GM23338 (cell line): ENCODE measurements around the gene ZNF12. TPM values are rescaled to one million over a fixed set of nuclear protein-coding genes. Genes with fewer than 3 reads are reported as not detected.

Experiments
- ATAC-seq: fragments of 200-7000 bp; cut with Tn5 transposase; 3 replicates; pipeline ENCODE4 v1.9.1; 2020
- DNase-seq: peaks from one replicate; pipeline ENCODE4 v3.0.0-alpha.2; 2015; ENCODE audit warnings: low spot score
- H2AFZ ChIP-seq: fragments of 200-600 bp; sonication (generic); 2 replicates; pipeline ENCODE4 v1.8.0; 2016; ENCODE audit warnings: antibody characterized with exemption, mild to moderate bottlenecking, moderate library complexity
- H3F3A ChIP-seq: fragments of 200-600 bp; sonication (generic); replicated peaks from 2 replicates; pipeline ENCODE4 v1.8.0; 2017; ENCODE audit warnings: antibody characterized with exemption, mixed run types, low read depth
- H3K27ac ChIP-seq: fragments of 200-600 bp; sonication (generic); 2 replicates; pipeline ENCODE4 v1.6.1; 2016; ENCODE audit warnings: low read depth
- H3K27me3 ChIP-seq: fragments of 200-600 bp; sonication (generic); 2 replicates; pipeline ENCODE4 v1.8.0; 2016; ENCODE audit warnings: mild to moderate bottlenecking, mixed run types, moderate library complexity; ENCODE audit not compliant: insufficient read depth
- H3K36me3 ChIP-seq: fragments of 200-600 bp; sonication (generic); 2 replicates; pipeline ENCODE4 v1.8.0; 2016; ENCODE audit warnings: mild to moderate bottlenecking; ENCODE audit not compliant: insufficient read depth
- H3K4me1 ChIP-seq: fragments of 200-600 bp; sonication (generic); 2 replicates; pipeline ENCODE4 v1.8.0; 2016; ENCODE audit warnings: mild to moderate bottlenecking, moderate library complexity; ENCODE audit not compliant: insufficient read depth
- H3K4me2 ChIP-seq: fragments of 200-600 bp; sonication (generic); 2 replicates; pipeline ENCODE4 v1.7.1; 2017; ENCODE audit warnings: mixed run types
- H3K4me3 ChIP-seq: fragments of 200-600 bp; sonication (generic); 2 replicates; pipeline ENCODE4 v1.6.1; 2016; ENCODE audit warnings: mixed run types
- H3K79me2 ChIP-seq: fragments of 200-600 bp; sonication (generic); replicated peaks from 2 replicates; pipeline ENCODE4 v1.8.0; 2017; ENCODE audit warnings: mild to moderate bottlenecking; ENCODE audit not compliant: insufficient read depth
- H3K9me2 ChIP-seq: fragments of 200-600 bp; sonication (generic); 2 replicates; pipeline ENCODE4 v1.8.0; 2017; ENCODE audit not compliant: insufficient read depth
- H4K20me1 ChIP-seq: fragments of 200-600 bp; sonication (generic); replicated peaks from 2 replicates; pipeline ENCODE4 v1.8.0; 2017; ENCODE audit warnings: mild to moderate bottlenecking; ENCODE audit not compliant: insufficient read depth
- H3K27ac Mint-ChIP-seq: 2 replicates; pipeline ENCODE4 v1.8.0; 2020; ENCODE audit warnings: inconsistent platforms, mild to moderate bottlenecking, moderate library complexity, mixed read lengths
- H3K27me3 Mint-ChIP-seq: 3 replicates; pipeline ENCODE4 v1.8.0; 2022; ENCODE audit warnings: low read depth, mild to moderate bottlenecking, moderate library complexity, mixed read lengths, inconsistent platforms; ENCODE audit not compliant: insufficient read depth, poor library complexity
- H3K36me3 Mint-ChIP-seq: 3 replicates; pipeline ENCODE4 v1.8.0; 2021; ENCODE audit warnings: low read depth, mild to moderate bottlenecking, inconsistent platforms, moderate library complexity, mixed read lengths
- H3K4me1 Mint-ChIP-seq: 3 replicates; pipeline ENCODE4 v1.8.0; 2020; ENCODE audit warnings: mild to moderate bottlenecking, inconsistent platforms, mixed read lengths
- H3K4me3 Mint-ChIP-seq: 3 replicates; pipeline ENCODE4 v1.8.0; 2021; ENCODE audit warnings: moderate library complexity, mild to moderate bottlenecking, inconsistent platforms, mixed read lengths
- H3K9me3 Mint-ChIP-seq: 3 replicates; pipeline ENCODE4 v1.8.0; 2020; ENCODE audit warnings: moderate library complexity, mild to moderate bottlenecking, inconsistent platforms, mixed read lengths
- CREB1 ChIP-seq: fragments of 250-450 bp; sonication (Bioruptor Pico); IDR thresholded peaks from 2 replicates; pipeline ENCODE4 v1.5.0; 2020; ENCODE audit warnings: low read depth, mild to moderate bottlenecking, moderate library complexity
- EZH2 ChIP-seq: fragments of 200-600 bp; sonication (generic); IDR thresholded peaks from one replicate; pipeline ENCODE4 v1.8.0; 2017; ENCODE audit warnings: antibody characterized with exemption, mild to moderate bottlenecking, low read depth; ENCODE audit not compliant: unreplicated experiment
- EZH2phosphoT487 ChIP-seq: fragments of 200-600 bp; sonication (generic); IDR thresholded peaks from one replicate; pipeline ENCODE4 v1.8.1; 2018; ENCODE audit warnings: antibody characterized with exemption; ENCODE audit not compliant: unreplicated experiment
- JUNB ChIP-seq: IDR thresholded peaks from one replicate; pipeline ENCODE4 v1.6.1; 2016; ENCODE audit warnings: antibody characterized with exemption; ENCODE audit not compliant: unreplicated experiment
- NANOG ChIP-seq: IDR thresholded peaks from 2 replicates; pipeline ENCODE4 v1.6.1; 2016; ENCODE audit warnings: antibody characterized with exemption, borderline replicate concordance
- POLR2AphosphoS5 ChIP-seq: IDR thresholded peaks from 2 replicates; pipeline ENCODE4 v1.6.1; 2016; ENCODE audit warnings: antibody characterized with exemption, low read depth
- STAT1 ChIP-seq: IDR thresholded peaks from one replicate; pipeline ENCODE4 v1.6.1; 2016; ENCODE audit warnings: antibody characterized with exemption; ENCODE audit not compliant: unreplicated experiment
- ZNF114 ChIP-seq: fragments of 250-450 bp; sonication (Bioruptor Pico); IDR thresholded peaks from 2 replicates; pipeline ENCODE4 v1.5.0; 2020; ENCODE audit warnings: mild to moderate bottlenecking, moderate library complexity
- ZNF331 ChIP-seq: fragments of 250-450 bp; sonication (Bioruptor Pico); IDR thresholded peaks from 2 replicates; pipeline ENCODE4 v1.5.0; 2020; ENCODE audit warnings: low read depth, mild to moderate bottlenecking, moderate library complexity
- polyA plus RNA-seq: library from polyadenylated mRNA; unstranded; fragments of >200 nt; fragmentation: Nextera tagmentation; extraction: Ambion mirVana; gene quantifications from 2 replicates; pipeline ENCODE4 v1.2.1, GENCODE V29; 2016
- total RNA-seq: library from RNA; depleted of rRNA; stranded (reverse); fragments of >200 nt; shearing (Covaris generic); gene quantifications from 2 replicates; pipeline ENCODE4 v1.2.3, GENCODE V29; 2014
- TF ChIP-seq, protein P1 (sequence below): IDR thresholded peaks from one replicate; pipeline ENCODE4 v1.6.1; 2018; ENCODE audit warnings: antibody characterized with exemption; ENCODE audit not compliant: unreplicated experiment
- TF ChIP-seq, protein P2 (sequence below): IDR thresholded peaks from 2 replicates; pipeline ENCODE4 v1.6.1; 2016; ENCODE audit warnings: antibody characterized with exemption
- TF ChIP-seq, protein P3 (sequence below): fragments of 250-450 bp; sonication (Bioruptor Pico); IDR thresholded peaks from 2 replicates; pipeline ENCODE4 v1.5.0; 2020; ENCODE audit warnings: mild to moderate bottlenecking, moderate library complexity
- TF ChIP-seq, protein P4 (sequence below), 2 experiments: fragments of 200-600 bp in 1 of 2; sonication (generic) in 1 of 2; conservative IDR thresholded peaks; 2 replicates each; pipeline versions ENCODE4 v1.5.1 to v1.6.1; 2016 to 2017; ENCODE audit warnings: antibody characterized with exemption in 2 of 2, low read depth in 2 of 2, mild to moderate bottlenecking in 2 of 2, moderate library complexity in 1 of 2

The ZNF12 gene
- total and polyA plus RNA-seq, 2 experiments from 2014 or later, result 9.6 to 17.8 TPM

DNA sequence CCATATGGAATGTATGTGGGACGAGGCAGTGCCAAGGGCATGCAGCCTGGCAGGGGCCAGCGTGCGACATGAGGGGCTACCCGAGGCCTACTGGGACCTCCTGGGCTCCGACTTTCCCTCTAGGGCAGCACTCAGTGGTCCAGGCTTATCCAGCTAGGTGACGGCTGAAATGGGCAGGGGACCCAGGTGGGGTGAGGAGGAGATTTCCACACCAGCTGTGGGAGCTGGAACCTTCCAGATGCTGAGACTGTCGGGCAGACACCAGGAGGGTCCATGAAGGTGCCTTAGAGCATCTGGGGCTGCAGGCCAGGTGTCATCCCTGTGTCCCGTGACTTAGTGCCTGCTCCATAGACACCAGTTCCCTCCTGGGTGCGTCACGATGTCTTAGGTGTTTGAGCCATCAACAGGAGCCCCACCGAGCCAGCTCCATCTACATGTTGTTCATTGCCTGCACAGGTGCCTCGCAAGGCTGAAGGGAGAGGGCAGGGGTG is 56.2 kb downstream of the ZNF12 start:
- no peak overlapping the region for H2AFZ ChIP-seq
- H3K27ac Mint-ChIP-seq, result no peak overlapping the region
- no peak for DNase-seq

More for the DNA sequence above, 56.2 kb downstream of the ZNF12 start:
- Histone ChIP-seq H4K20me1 (no peaks in the 10 kb centered on the region; the same call in 1 of the 2 replicates), H3K79me2 (no peaks in the 10 kb centered on the region), H3F3A (no peaks in the 10 kb centered on the region), H3K9me2 (no peaks in the 10 kb centered on the region), H3K4me2 (no peak overlapping the region), H3K4me3 (no peak overlapping the region), H3K27ac (no peak overlapping the region), H3K36me3 (no peaks in the 10 kb centered on the region), H3K27me3 (no peaks in the 10 kb centered on the region), H3K4me1 (no peaks in the 10 kb centered on the region)
- TF ChIP-seq, protein P1, sequence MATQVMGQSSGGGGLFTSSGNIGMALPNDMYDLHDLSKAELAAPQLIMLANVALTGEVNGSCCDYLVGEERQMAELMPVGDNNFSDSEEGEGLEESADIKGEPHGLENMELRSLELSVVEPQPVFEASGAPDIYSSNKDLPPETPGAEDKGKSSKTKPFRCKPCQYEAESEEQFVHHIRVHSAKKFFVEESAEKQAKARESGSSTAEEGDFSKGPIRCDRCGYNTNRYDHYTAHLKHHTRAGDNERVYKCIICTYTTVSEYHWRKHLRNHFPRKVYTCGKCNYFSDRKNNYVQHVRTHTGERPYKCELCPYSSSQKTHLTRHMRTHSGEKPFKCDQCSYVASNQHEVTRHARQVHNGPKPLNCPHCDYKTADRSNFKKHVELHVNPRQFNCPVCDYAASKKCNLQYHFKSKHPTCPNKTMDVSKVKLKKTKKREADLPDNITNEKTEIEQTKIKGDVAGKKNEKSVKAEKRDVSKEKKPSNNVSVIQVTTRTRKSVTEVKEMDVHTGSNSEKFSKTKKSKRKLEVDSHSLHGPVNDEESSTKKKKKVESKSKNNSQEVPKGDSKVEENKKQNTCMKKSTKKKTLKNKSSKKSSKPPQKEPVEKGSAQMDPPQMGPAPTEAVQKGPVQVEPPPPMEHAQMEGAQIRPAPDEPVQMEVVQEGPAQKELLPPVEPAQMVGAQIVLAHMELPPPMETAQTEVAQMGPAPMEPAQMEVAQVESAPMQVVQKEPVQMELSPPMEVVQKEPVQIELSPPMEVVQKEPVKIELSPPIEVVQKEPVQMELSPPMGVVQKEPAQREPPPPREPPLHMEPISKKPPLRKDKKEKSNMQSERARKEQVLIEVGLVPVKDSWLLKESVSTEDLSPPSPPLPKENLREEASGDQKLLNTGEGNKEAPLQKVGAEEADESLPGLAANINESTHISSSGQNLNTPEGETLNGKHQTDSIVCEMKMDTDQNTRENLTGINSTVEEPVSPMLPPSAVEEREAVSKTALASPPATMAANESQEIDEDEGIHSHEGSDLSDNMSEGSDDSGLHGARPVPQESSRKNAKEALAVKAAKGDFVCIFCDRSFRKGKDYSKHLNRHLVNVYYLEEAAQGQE, result no peak
- TF ChIP-seq, protein P2, sequence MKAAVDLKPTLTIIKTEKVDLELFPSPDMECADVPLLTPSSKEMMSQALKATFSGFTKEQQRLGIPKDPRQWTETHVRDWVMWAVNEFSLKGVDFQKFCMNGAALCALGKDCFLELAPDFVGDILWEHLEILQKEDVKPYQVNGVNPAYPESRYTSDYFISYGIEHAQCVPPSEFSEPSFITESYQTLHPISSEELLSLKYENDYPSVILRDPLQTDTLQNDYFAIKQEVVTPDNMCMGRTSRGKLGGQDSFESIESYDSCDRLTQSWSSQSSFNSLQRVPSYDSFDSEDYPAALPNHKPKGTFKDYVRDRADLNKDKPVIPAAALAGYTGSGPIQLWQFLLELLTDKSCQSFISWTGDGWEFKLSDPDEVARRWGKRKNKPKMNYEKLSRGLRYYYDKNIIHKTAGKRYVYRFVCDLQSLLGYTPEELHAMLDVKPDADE, result no peak
- TF ChIP-seq, protein P3, sequence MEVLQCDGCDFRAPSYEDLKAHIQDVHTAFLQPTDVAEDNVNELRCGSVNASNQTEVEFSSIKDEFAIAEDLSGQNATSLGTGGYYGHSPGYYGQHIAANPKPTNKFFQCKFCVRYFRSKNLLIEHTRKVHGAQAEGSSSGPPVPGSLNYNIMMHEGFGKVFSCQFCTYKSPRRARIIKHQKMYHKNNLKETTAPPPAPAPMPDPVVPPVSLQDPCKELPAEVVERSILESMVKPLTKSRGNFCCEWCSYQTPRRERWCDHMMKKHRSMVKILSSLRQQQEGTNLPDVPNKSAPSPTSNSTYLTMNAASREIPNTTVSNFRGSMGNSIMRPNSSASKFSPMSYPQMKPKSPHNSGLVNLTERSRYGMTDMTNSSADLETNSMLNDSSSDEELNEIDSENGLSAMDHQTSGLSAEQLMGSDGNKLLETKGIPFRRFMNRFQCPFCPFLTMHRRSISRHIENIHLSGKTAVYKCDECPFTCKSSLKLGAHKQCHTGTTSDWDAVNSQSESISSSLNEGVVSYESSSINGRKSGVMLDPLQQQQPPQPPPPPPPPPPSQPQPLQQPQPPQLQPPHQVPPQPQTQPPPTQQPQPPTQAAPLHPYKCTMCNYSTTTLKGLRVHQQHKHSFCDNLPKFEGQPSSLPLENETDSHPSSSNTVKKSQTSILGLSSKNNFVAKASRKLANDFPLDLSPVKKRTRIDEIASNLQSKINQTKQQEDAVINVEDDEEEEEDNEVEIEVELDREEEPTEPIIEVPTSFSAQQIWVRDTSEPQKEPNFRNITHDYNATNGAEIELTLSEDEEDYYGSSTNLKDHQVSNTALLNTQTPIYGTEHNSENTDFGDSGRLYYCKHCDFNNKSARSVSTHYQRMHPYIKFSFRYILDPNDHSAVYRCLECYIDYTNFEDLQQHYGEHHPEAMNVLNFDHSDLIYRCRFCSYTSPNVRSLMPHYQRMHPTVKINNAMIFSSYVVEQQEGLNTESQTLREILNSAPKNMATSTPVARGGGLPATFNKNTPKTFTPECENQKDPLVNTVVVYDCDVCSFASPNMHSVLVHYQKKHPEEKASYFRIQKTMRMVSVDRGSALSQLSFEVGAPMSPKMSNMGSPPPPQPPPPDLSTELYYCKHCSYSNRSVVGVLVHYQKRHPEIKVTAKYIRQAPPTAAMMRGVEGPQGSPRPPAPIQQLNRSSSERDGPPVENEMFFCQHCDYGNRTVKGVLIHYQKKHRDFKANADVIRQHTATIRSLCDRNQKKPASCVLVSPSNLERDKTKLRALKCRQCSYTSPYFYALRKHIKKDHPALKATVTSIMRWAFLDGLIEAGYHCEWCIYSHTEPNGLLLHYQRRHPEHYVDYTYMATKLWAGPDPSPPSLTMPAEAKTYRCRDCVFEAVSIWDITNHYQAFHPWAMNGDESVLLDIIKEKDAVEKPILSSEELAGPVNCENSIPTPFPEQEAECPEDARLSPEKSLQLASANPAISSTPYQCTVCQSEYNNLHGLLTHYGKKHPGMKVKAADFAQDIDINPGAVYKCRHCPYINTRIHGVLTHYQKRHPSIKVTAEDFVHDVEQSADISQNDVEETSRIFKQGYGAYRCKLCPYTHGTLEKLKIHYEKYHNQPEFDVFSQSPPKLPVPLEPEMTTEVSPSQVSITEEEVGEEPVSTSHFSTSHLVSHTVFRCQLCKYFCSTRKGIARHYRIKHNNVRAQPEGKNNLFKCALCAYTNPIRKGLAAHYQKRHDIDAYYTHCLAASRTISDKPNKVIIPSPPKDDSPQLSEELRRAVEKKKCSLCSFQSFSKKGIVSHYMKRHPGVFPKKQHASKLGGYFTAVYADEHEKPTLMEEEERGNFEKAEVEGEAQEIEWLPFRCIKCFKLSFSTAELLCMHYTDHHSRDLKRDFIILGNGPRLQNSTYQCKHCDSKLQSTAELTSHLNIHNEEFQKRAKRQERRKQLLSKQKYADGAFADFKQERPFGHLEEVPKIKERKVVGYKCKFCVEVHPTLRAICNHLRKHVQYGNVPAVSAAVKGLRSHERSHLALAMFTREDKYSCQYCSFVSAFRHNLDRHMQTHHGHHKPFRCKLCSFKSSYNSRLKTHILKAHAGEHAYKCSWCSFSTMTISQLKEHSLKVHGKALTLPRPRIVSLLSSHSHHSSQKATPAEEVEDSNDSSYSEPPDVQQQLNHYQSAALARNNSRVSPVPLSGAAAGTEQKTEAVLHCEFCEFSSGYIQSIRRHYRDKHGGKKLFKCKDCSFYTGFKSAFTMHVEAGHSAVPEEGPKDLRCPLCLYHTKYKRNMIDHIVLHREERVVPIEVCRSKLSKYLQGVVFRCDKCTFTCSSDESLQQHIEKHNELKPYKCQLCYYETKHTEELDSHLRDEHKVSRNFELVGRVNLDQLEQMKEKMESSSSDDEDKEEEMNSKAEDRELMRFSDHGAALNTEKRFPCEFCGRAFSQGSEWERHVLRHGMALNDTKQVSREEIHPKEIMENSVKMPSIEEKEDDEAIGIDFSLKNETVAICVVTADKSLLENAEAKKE (CRISPR knock-in tag), result no peak
- TF ChIP-seq ZNF114 (CRISPR knock-in tag), result no peak
- TF ChIP-seq ZNF331 (CRISPR knock-in tag), result no peak
- TF ChIP-seq STAT1, result no peak
- no peak for TF ChIP-seq EZH2
- TF ChIP-seq NANOG, result no peak
- TF ChIP-seq EZH2phosphoT487, result no peak
- no peak for TF ChIP-seq JUNB
- TF ChIP-seq, protein P4, sequence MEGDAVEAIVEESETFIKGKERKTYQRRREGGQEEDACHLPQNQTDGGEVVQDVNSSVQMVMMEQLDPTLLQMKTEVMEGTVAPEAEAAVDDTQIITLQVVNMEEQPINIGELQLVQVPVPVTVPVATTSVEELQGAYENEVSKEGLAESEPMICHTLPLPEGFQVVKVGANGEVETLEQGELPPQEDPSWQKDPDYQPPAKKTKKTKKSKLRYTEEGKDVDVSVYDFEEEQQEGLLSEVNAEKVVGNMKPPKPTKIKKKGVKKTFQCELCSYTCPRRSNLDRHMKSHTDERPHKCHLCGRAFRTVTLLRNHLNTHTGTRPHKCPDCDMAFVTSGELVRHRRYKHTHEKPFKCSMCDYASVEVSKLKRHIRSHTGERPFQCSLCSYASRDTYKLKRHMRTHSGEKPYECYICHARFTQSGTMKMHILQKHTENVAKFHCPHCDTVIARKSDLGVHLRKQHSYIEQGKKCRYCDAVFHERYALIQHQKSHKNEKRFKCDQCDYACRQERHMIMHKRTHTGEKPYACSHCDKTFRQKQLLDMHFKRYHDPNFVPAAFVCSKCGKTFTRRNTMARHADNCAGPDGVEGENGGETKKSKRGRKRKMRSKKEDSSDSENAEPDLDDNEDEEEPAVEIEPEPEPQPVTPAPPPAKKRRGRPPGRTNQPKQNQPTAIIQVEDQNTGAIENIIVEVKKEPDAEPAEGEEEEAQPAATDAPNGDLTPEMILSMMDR (conservative IDR thresholded peaks at IDR 0.05; ENCODE audit: low read depth in 2 of 2), result no peak
- no peak for TF ChIP-seq CREB1
- TF ChIP-seq POLR2AphosphoS5, result no peak
- peaks cover 27% of the 10 kb centered on the region for H3K36me3 Mint-ChIP-seq
- ATAC-seq, result no peak
- H3K9me3 Mint-ChIP-seq, result no peaks in the 10 kb centered on the region
- no peaks in the 10 kb centered on the region for H3K4me1 Mint-ChIP-seq
- H3K27me3 Mint-ChIP-seq, result peaks cover 4% of the 10 kb centered on the region
- H3K4me3 Mint-ChIP-seq, result no peak overlapping the region
